ENCODE data around the gene PIP5K1C. TPM values are rescaled to one million over a fixed set of nuclear protein-coding genes. Genes with fewer than 3 reads are reported as not detected.

PIP5K1C gene
- total RNA-seq, 1 experiment from 2014 or later, result 35.5 TPM

GRCh38 chr19:3636506-3636905 is 63.8 kb downstream of the PIP5K1C start:
- ChIA-PET POLR2A (ENCODE audit: low non-redundant PET) (no interaction called here), CTCF (no interaction called here)
- Histone ChIP-seq H3K9me3 (ENCODE audit: low read depth, low read length, poor library complexity, severe bottlenecking) (no peaks in the 10 kb centered on the region), H3K4me1 (ENCODE audit: insufficient read depth, low read length, poor library complexity, severe bottlenecking) (no peaks in the 10 kb centered on the region), H3K27ac (ENCODE audit: low read depth, low read length, poor library complexity, severe bottlenecking) (no peak overlapping the region), H3K4me3 (ENCODE audit: low read depth, low read length, poor library complexity, severe bottlenecking) (no peak overlapping the region), H3K36me3 (ENCODE audit: insufficient read depth, low read length, poor library complexity, severe bottlenecking) (peaks cover 11% of the 10 kb centered on the region), H3K27me3 (replicated peaks; ENCODE audit: insufficient read depth, low read depth, low read length, poor library complexity) (no peaks in the 10 kb centered on the region)
- no peak for DNase-seq (ENCODE audit: low spot score)
- intact Hi-C loops (cut with micrococcal nuclease; ENCODE audit: unreplicated experiment), result no loop called here
- no TSS peak for BruUV-seq (replicated peaks)
- TF ChIP-seq EZH2 (IDR thresholded peaks at IDR 0.05; ENCODE audit: borderline replicate concordance, low read depth, low read length, poor library complexity, severe bottlenecking), result no peak
- TF ChIP-seq, protein P1, sequence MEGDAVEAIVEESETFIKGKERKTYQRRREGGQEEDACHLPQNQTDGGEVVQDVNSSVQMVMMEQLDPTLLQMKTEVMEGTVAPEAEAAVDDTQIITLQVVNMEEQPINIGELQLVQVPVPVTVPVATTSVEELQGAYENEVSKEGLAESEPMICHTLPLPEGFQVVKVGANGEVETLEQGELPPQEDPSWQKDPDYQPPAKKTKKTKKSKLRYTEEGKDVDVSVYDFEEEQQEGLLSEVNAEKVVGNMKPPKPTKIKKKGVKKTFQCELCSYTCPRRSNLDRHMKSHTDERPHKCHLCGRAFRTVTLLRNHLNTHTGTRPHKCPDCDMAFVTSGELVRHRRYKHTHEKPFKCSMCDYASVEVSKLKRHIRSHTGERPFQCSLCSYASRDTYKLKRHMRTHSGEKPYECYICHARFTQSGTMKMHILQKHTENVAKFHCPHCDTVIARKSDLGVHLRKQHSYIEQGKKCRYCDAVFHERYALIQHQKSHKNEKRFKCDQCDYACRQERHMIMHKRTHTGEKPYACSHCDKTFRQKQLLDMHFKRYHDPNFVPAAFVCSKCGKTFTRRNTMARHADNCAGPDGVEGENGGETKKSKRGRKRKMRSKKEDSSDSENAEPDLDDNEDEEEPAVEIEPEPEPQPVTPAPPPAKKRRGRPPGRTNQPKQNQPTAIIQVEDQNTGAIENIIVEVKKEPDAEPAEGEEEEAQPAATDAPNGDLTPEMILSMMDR (conservative IDR thresholded peaks at IDR 0.05; ENCODE audit: low read depth, low read length), result no peak

DNA sequence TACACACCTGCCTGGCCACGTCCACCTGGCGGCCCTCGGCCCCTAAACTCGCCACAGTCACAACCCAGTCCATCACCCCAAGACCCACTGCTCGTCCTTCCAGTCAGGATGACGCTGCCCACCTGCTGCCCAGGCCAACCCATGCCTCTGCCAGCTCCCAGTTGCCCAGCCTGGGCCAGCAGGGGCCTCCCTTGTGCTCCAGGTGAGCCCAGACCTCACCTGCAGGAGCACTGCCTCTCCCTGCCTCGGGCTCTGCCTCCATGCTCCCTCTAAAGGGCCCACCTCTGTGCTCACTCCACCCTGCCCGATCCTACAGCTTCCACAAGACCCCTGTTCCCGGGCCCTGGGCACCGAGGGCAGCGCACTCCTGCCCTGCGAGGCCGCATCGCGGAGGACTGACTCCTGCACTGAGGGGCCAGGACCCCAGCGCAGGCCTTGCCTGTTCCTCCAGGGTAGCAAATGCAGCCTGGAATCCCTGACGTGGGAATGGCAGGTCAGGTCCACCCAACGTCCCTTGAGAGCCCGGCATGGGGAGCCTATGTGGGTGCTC is 65.7 kb downstream of the PIP5K1C start:
- Histone ChIP-seq H3K9me3 (ENCODE audit: low read depth, low read length, poor library complexity, severe bottlenecking) (no peaks in the 10 kb centered on the region), H3K36me3 (ENCODE audit: insufficient read depth, low read length, poor library complexity, severe bottlenecking) (peaks cover 11% of the 10 kb centered on the region), H3K27me3 (replicated peaks; ENCODE audit: insufficient read depth, low read depth, low read length, poor library complexity) (no peaks in the 10 kb centered on the region), H3K4me1 (ENCODE audit: insufficient read depth, low read length, poor library complexity, severe bottlenecking) (no peaks in the 10 kb centered on the region), H3K27ac (ENCODE audit: low read depth, low read length, poor library complexity, severe bottlenecking) (no peak overlapping the region), H3K4me3 (ENCODE audit: low read depth, low read length, poor library complexity, severe bottlenecking) (no peak overlapping the region)
- no peak for DNase-seq (ENCODE audit: low spot score)
- CTCF ChIA-PET, result interaction anchor here (0.7 kb wide), 1 partner anchor 51 kb away, joined by 3 read pairs; no protein-coding TSS in a partner anchor
- POLR2A ChIA-PET (ENCODE audit: low non-redundant PET), result no interaction called here
- TF ChIP-seq, protein P1 (conservative IDR thresholded peaks at IDR 0.05; ENCODE audit: low read depth, low read length), result no peak
- TF ChIP-seq EZH2 (IDR thresholded peaks at IDR 0.05; ENCODE audit: borderline replicate concordance, low read depth, low read length, poor library complexity, severe bottlenecking), result no peak
- intact Hi-C loops (cut with micrococcal nuclease; ENCODE audit: unreplicated experiment), result no loop called here
- BruUV-seq (replicated peaks), result no TSS peak

DNA sequence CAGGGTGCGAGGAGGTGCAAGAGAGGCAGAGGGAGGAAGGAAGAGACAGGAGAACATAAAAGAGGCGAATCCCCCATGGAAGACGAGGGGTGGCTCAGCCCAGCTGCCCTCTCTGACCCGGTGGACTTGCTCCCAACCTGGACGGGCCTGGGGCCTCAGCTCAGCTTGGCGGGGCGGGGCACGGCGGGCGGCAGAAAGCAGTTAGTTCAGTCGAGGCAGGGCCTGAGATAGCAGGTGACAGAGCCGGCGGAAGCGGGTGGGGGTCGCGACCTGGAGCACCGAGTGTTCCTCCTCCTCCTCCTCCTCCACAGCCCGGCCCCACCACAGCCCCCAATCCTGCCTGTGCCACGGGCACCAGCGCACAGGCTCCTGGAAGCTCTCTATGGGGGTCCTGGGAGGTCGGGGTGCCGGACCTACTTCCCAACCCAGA is 66.7 kb downstream of the PIP5K1C start:
- no peak overlapping the region for H3K4me3 ChIP-seq (ENCODE audit: low read depth, low read length, poor library complexity, severe bottlenecking)
- no TSS peak for BruUV-seq (replicated peaks)
- peaks cover 11% of the 10 kb centered on the region for H3K36me3 ChIP-seq (ENCODE audit: insufficient read depth, low read length, poor library complexity, severe bottlenecking)
- intact Hi-C loops (cut with micrococcal nuclease; ENCODE audit: unreplicated experiment), result no loop called here
- no peak overlapping the region for H3K27ac ChIP-seq (ENCODE audit: low read depth, low read length, poor library complexity, severe bottlenecking)
- no peaks in the 10 kb centered on the region for H3K27me3 ChIP-seq (replicated peaks; ENCODE audit: insufficient read depth, low read depth, low read length, poor library complexity)
- CTCF ChIA-PET, result no interaction called here
- POLR2A ChIA-PET (ENCODE audit: low non-redundant PET), result no interaction called here
- TF ChIP-seq EZH2 (IDR thresholded peaks at IDR 0.05; ENCODE audit: borderline replicate concordance, low read depth, low read length, poor library complexity, severe bottlenecking), result no peak
- TF ChIP-seq, protein P1 (conservative IDR thresholded peaks at IDR 0.05; ENCODE audit: low read depth, low read length), result no peak
- no peaks in the 10 kb centered on the region for H3K9me3 ChIP-seq (ENCODE audit: low read depth, low read length, poor library complexity, severe bottlenecking)
- no peak for DNase-seq (ENCODE audit: low spot score)
- no peaks in the 10 kb centered on the region for H3K4me1 ChIP-seq (ENCODE audit: insufficient read depth, low read length, poor library complexity, severe bottlenecking)
